ENCODE data around the gene WDFY4.

Gene WDFY4

DNA sequence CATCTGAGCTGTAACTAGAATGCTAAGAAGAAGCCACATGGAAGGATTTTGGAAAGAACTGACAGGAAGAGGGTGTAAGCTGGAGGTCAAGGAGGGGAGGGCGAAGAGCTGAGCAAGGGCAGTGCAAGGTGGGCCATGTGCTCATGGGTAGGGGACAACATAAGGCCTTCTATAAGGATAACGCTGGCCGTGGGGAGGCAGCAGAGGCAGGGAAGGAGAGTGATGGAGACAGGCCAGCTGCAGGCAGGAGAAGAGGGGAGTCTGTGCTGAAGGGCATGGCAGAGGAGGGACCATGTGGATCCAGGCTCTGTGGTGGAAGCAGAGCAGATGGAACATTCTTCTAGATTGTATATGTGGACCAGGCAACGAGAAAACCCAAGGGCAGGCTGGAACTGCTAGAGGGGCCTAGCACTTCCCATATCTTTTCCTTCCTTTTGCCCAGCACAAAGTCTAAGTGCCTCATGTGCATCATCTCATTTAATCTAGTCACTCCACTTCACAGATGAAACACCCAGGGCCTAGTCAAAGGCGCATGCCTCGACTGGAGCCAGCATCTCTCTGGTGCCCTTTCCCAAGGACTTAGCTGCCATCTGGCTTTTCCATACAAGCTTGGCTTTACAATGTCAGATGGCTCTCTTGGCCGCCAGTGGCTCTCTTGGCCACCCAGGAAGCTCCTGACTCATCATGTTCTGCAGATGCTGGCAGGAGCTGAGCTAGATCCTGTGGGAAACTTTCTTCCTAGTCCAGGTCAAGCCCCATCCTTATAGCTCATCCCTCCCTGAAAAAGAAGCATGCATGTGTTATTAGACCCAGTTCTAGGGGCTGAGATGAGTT is 248.4 kb downstream of the WDFY4 start:
- no peak for TF ChIP-seq CTCF (IDR thresholded peaks at IDR 0.05; ENCODE audit: extremely low read depth, missing control alignments)
- no peak for DNase-seq (ENCODE audit: low spot score)

GRCh38 chr10:48934672-48935501 is 250.2 kb downstream of the WDFY4 start:
- no peak for DNase-seq (ENCODE audit: low spot score)
- no peak for TF ChIP-seq CTCF (IDR thresholded peaks at IDR 0.05; ENCODE audit: extremely low read depth, missing control alignments)

GRCh38 chr10:48935577-48935976 is 250.9 kb downstream of the WDFY4 start:
- TF ChIP-seq CTCF (IDR thresholded peaks at IDR 0.05; ENCODE audit: extremely low read depth, missing control alignments), result no peak
- DNase-seq (ENCODE audit: low spot score), result no peak

GRCh38 chr10:48937796-48938195 is 253.1 kb downstream of the WDFY4 start:
- TF ChIP-seq CTCF (IDR thresholded peaks at IDR 0.05; ENCODE audit: extremely low read depth, missing control alignments), result no peak
- no peak for DNase-seq (ENCODE audit: low spot score)

DNA sequence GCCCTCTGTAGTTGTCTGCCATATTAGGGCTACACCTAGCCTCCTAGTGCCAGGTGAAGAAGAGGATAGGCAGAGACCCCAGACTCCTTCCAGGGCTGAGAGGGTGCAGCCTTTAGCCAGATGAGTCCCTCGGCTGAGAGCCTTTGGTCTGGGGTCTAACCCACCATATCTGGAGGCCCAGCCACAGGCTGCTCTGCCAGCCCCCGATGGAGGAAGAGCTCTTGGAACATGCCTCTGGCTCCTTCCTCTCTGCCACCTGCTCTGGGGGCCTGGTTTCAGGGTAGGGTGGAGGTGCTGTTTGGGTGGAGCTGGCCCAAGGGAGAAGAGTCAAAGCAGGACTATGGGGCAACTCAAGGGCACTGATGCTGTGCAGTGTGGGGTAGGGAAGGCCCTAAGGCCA is 253.6 kb downstream of the WDFY4 start:
- DNase-seq (ENCODE audit: low spot score), result no peak
- TF ChIP-seq CTCF (IDR thresholded peaks at IDR 0.05; ENCODE audit: extremely low read depth, missing control alignments), result no peak

DNA sequence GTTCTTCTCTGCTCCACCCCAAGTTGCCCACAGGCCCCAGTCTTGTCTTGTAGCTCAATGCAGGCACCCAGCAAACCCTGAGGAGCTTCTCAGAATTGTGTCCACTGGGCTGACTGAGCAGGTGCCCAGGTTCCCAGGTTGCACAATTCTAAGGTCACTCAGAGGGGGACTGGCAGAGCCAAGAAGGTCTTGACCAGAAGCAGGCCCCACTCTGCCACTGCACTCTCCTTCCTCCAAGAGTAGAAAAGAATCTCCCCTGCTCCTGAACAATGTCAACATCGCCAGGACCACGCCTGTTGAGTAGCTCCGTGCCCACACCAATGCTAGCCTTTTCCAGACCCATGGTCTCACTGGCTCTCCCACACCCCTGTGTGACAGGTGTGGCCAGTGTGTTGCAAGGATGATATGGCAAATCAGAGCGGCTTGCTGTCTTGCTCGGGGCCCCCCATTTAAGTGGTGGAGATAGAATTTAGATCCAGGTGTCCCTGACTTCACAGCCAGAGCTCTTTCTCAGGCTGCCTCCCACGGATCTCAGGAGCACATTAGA is 254.4 kb downstream of the WDFY4 start:
- DNase-seq (ENCODE audit: low spot score), result no peak
- TF ChIP-seq CTCF (IDR thresholded peaks at IDR 0.05; ENCODE audit: extremely low read depth, missing control alignments), result no peak

Measured in GM20000 (cell line).